ENCODE measurements around the gene BICDL2.

DNA sequence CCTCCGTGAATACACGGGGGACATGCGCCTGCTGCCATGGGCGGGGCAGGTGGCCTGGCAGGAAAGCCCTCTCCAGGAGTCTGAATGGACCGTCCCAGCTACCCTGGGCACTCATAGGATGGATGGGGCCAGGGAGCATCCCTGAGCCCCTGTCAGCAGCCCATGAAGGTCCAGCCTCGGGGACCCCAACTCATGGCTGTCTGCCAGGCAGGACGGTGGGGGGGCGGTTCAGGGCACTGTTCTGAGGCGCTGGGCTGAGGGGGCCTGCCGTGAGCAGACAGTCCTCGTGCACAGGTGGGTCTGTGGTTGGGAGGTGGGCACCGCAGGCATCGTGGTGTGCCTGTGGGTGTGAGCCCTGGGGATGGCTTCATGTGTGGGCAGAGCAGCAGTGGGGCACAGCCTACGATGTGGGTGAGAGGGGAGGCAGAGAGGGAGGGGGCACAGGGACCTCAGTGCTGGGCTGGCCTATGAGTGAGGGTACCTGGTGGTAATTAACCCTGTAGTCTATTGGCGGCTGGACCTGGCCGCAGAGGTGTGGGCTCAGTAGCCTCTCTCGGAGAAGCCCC, 50.0 kb downstream of the BICDL2 start:
- TF ChIP-seq, protein P1, sequence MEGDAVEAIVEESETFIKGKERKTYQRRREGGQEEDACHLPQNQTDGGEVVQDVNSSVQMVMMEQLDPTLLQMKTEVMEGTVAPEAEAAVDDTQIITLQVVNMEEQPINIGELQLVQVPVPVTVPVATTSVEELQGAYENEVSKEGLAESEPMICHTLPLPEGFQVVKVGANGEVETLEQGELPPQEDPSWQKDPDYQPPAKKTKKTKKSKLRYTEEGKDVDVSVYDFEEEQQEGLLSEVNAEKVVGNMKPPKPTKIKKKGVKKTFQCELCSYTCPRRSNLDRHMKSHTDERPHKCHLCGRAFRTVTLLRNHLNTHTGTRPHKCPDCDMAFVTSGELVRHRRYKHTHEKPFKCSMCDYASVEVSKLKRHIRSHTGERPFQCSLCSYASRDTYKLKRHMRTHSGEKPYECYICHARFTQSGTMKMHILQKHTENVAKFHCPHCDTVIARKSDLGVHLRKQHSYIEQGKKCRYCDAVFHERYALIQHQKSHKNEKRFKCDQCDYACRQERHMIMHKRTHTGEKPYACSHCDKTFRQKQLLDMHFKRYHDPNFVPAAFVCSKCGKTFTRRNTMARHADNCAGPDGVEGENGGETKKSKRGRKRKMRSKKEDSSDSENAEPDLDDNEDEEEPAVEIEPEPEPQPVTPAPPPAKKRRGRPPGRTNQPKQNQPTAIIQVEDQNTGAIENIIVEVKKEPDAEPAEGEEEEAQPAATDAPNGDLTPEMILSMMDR (IDR thresholded peaks at IDR 0.05): no peak
- TF ChIP-seq POLR2A (IDR thresholded peaks at IDR 0.05) (no peak), POLR2AphosphoS5 (IDR thresholded peaks at IDR 0.05) (no peak)

All from breast epithelium (tissue), 3 donors.